Prostate gland (tissue), 2 donors: ENCODE measurements around the gene ZNRD2.
A peak's percentile ranks its signal among the peaks of the same experiment; 100 is the strongest.

Experiments used
- CTCF ChIP-seq, 4 experiments: fragments of 200-600 bp in 2 of 4; fragments of 450-650 bp in 2 of 4; sonication (generic) in 2 of 4; IDR thresholded peaks; 1 replicate in 3 of 4; 2 replicates in 1 of 4; pipeline ENCODE4 v1.5.1; 2016 to 2019; ENCODE audit warnings: antibody characterized with exemption in 4 of 4, mild to moderate bottlenecking in 2 of 4, moderate library complexity in 2 of 4
- POLR2AphosphoS5 ChIP-seq: sonication (generic); formaldehyde crosslinking; IDR thresholded peaks from one replicate; pipeline ENCODE4 v1.6.1; 2017; ENCODE audit warnings: antibody characterized with exemption

GRCh38 chr11:65524741-65525545 lies 45.3 kb upstream of the ZNRD2 start, which contains the start of gene SCYL1:
- TF ChIP-seq POLR2AphosphoS5 (peak; percentile 40), CTCF (IDR thresholded peaks at IDR 0.05) (peak in 1 of 4 experiments; percentile 5)
